Cardiac fibroblast (primary cell): ENCODE measurements around the gene HOXA4.

Experiments
- DNase-seq, 2 donors: peaks; one replicate each; pipeline versions ENCODE4 v3.0.0 to v3.0.0-alpha.2; 2010; ENCODE audit warnings: low read depth in 2 of 2
- H3K4me3 ChIP-seq, 2 donors: replicated peaks in 1 of 2; 1 replicate in 1 of 2; 2 replicates in 1 of 2; pipeline ENCODE4 v1.5.1; 2011; ENCODE audit warnings: low read depth in 2 of 2, low read length in 2 of 2, mild to moderate bottlenecking in 2 of 2, moderate library complexity in 1 of 2
- CTCF ChIP-seq: IDR thresholded peaks from one replicate; pipeline ENCODE4 v1.5.1; 2011; ENCODE audit warnings: low read depth, mild to moderate bottlenecking, low read length, inconsistent platforms

HOXA4 gene

GRCh38 chr7:27132978-27133377 lies 2.4 kb upstream of the HOXA4 start:
- H3K4me3 ChIP-seq = no peak overlapping the region
- TF ChIP-seq CTCF = no peak
- DNase-seq = no peak

GRCh38 chr7:27132214-27132613 lies 1.7 kb upstream of the HOXA4 start:
- no peak for DNase-seq
- TF ChIP-seq CTCF = no peak
- no peak overlapping the region for H3K4me3 ChIP-seq

GRCh38 chr7:27131390-27131819 lies 848 bp upstream of the HOXA4 start:
- H3K4me3 ChIP-seq = peak overlapping the region in 1 of 2 donors; percentile 52
- TF ChIP-seq CTCF = no peak
- DNase-seq = no peak

GRCh38 chr7:27129729-27130539 lies 623 bp downstream of the HOXA4 start:
- peak overlapping the region in 1 of 2 donors; percentile 10 for H3K4me3 ChIP-seq
- DNase-seq = no peak
- no peak for TF ChIP-seq CTCF

- no peak for DNase-seq
- no peak overlapping the region for H3K4me3 ChIP-seq
These were observed 1.5 kb downstream of the HOXA4 start for GRCh38 chr7:27128776-27129728.

GRCh38 chr7:27128034-27128433 lies 2.5 kb downstream of the HOXA4 start:
- no peak for DNase-seq
- TF ChIP-seq CTCF = no peak
- H3K4me3 ChIP-seq = no peak overlapping the region

More at GRCh38 chr7:27128776-27129728, 1.5 kb downstream of the HOXA4 start:
- TF ChIP-seq CTCF = no peak
